GM18870 (cell line): Measurements from ENCODE around the gene SRD5A1.
A peak's percentile ranks its signal among the peaks of the same experiment; 100 is the strongest.

ENCODE experiments used
- ATAC-seq: cut with Tn5 transposase; IDR thresholded peaks from one replicate; pipeline ENCODE4 v1.9.1; 2021; ENCODE audit warnings: moderate library complexity; ENCODE audit not compliant: unreplicated experiment

The SRD5A1 gene

GRCh38 chr5:6681682-6682081 is 48.4 kb downstream of the SRD5A1 start:
- ATAC-seq = no peak

- ATAC-seq = no peak
Measured at GRCh38 chr5:6682239-6682638, 49.0 kb downstream of the SRD5A1 start.

- ATAC-seq = no peak
Measured at GRCh38 chr5:6683241-6683640, 50.0 kb downstream of the SRD5A1 start.

- no peak for ATAC-seq
Measured at GRCh38 chr5:6684075-6684474, 50.8 kb downstream of the SRD5A1 start.

- no peak for ATAC-seq
Measured at GRCh38 chr5:6686501-6686900, 53.3 kb downstream of the SRD5A1 start.

GRCh38 chr5:6686915-6687409 is 53.7 kb downstream of the SRD5A1 start:
- no peak for ATAC-seq

- no peak for ATAC-seq
Measured at GRCh38 chr5:6687505-6687904, 54.3 kb downstream of the SRD5A1 start.

GRCh38 chr5:6692906-6693305 is 59.7 kb downstream of the SRD5A1 start:
- ATAC-seq = no peak

- no peak for ATAC-seq
Measured at GRCh38 chr5:6698696-6699095, 65.5 kb downstream of the SRD5A1 start.

GRCh38 chr5:6699357-6699756 is 66.1 kb downstream of the SRD5A1 start:
- no peak for ATAC-seq

- ATAC-seq = no peak
Measured at GRCh38 chr5:6700074-6700684, 66.9 kb downstream of the SRD5A1 start.

- ATAC-seq = no peak
Measured at GRCh38 chr5:6700685-6701355, 67.6 kb downstream of the SRD5A1 start.

GRCh38 chr5:6701491-6701890 is 68.3 kb downstream of the SRD5A1 start:
- no peak for ATAC-seq

GRCh38 chr5:6702633-6703032 is 69.4 kb downstream of the SRD5A1 start:
- no peak for ATAC-seq

GRCh38 chr5:6703806-6704205 is 70.6 kb downstream of the SRD5A1 start:
- no peak for ATAC-seq

- no peak for ATAC-seq
Measured at GRCh38 chr5:6704361-6704851, 71.2 kb downstream of the SRD5A1 start.

- peak; percentile 70 for ATAC-seq
Measured at GRCh38 chr5:6705088-6705487, 71.8 kb downstream of the SRD5A1 start.

GRCh38 chr5:6705959-6706358 is 72.7 kb downstream of the SRD5A1 start:
- ATAC-seq = no peak

GRCh38 chr5:6707852-6708251 is 74.6 kb downstream of the SRD5A1 start:
- ATAC-seq = no peak

GRCh38 chr5:6708814-6709213 is 75.6 kb downstream of the SRD5A1 start:
- ATAC-seq = no peak

GRCh38 chr5:6710070-6710469 is 76.8 kb downstream of the SRD5A1 start:
- no peak for ATAC-seq

GRCh38 chr5:6710551-6711318 is 77.5 kb downstream of the SRD5A1 start:
- ATAC-seq = no peak
